Measurements from ENCODE around the gene KSR2.

The KSR2 gene

GRCh38 chr12:117664169-117664568 is 304.6 kb downstream of the KSR2 start:
- no peak for TF ChIP-seq CTCF (IDR thresholded peaks at IDR 0.05)

- no peak for TF ChIP-seq CTCF (IDR thresholded peaks at IDR 0.05)
Measured at GRCh38 chr12:117662620-117663395, 306.0 kb downstream of the KSR2 start.

- TF ChIP-seq CTCF (IDR thresholded peaks at IDR 0.05): no peak
Measured at GRCh38 chr12:117662220-117662619, 306.6 kb downstream of the KSR2 start.

GRCh38 chr12:117661471-117661870 is 307.3 kb downstream of the KSR2 start:
- TF ChIP-seq CTCF (IDR thresholded peaks at IDR 0.05): no peak

GRCh38 chr12:117660896-117661295 is 307.9 kb downstream of the KSR2 start:
- TF ChIP-seq CTCF (IDR thresholded peaks at IDR 0.05): no peak

GRCh38 chr12:117658226-117658625 is 310.6 kb downstream of the KSR2 start:
- TF ChIP-seq CTCF (IDR thresholded peaks at IDR 0.05): no peak

- TF ChIP-seq CTCF (IDR thresholded peaks at IDR 0.05): no peak
Measured at GRCh38 chr12:117649796-117650195, 319.0 kb downstream of the KSR2 start.

- TF ChIP-seq CTCF (IDR thresholded peaks at IDR 0.05): no peak
Measured at GRCh38 chr12:117646520-117646919, 322.3 kb downstream of the KSR2 start.
